GM12878 (cell line): ENCODE results near the gene TMX3. TPM values are rescaled to one million over a fixed set of nuclear protein-coding genes. Genes with fewer than 3 reads are reported as not detected.

Experiments
- BCLAF1 ChIP-seq: fragments of 450-650 bp; IDR thresholded peaks from 2 replicates; pipeline ENCODE4 v1.6.1; 2017; ENCODE audit warnings: antibody characterized with exemption, mild to moderate bottlenecking, moderate library complexity
- CTCF ChIP-seq, 3 experiments: IDR thresholded peaks in 2 of 3; conservative IDR thresholded peaks in 1 of 3; 2 replicates each; pipeline ENCODE4 v1.5.1; 2011; ENCODE audit warnings: low read depth in 3 of 3, low read length in 3 of 3, mild to moderate bottlenecking in 3 of 3, control low read depth in 2 of 3, moderate library complexity in 2 of 3, inconsistent platforms in 1 of 3, mixed read lengths in 1 of 3; ENCODE audit not compliant: control insufficient read depth in 2 of 3, insufficient read depth in 1 of 3; ENCODE audit errors: extremely low read depth in 1 of 3
- HDGF ChIP-seq: fragments of 450-650 bp; IDR thresholded peaks from 2 replicates; pipeline ENCODE4 v1.6.1; 2016; ENCODE audit warnings: antibody characterized with exemption
- KDM1A ChIP-seq: fragments of 200-600 bp; sonication (generic); IDR thresholded peaks from 2 replicates; pipeline ENCODE4 v1.6.1; 2016; ENCODE audit warnings: borderline replicate concordance
- MEF2B ChIP-seq: fragments of 450-650 bp; IDR thresholded peaks from 2 replicates; pipeline ENCODE4 v1.6.1; 2018; ENCODE audit warnings: mild to moderate bottlenecking, moderate library complexity; ENCODE audit not compliant: partially characterized antibody, poor library complexity, severe bottlenecking
- NFYA ChIP-seq: IDR thresholded peaks from 2 replicates; pipeline ENCODE4 v1.6.1; 2011; ENCODE audit warnings: low read depth, mild to moderate bottlenecking, low read length, improper control_type of control experiment, borderline replicate concordance
- PAX8 ChIP-seq: fragments of 450-650 bp; IDR thresholded peaks from 2 replicates; pipeline ENCODE4 v1.6.1; 2017; ENCODE audit warnings: mild to moderate bottlenecking, moderate library complexity
- REST ChIP-seq: IDR thresholded peaks from 2 replicates; pipeline ENCODE4 v1.6.1; 2012; ENCODE audit warnings: mild to moderate bottlenecking, low read depth, low read length
- SREBF2 ChIP-seq: IDR thresholded peaks from 2 replicates; pipeline ENCODE4 v1.6.1; 2012; ENCODE audit warnings: mild to moderate bottlenecking, low read length
- ZBTB33 ChIP-seq: fragments of 450-650 bp; IDR thresholded peaks from 2 replicates; pipeline ENCODE4 v1.6.1; 2017; ENCODE audit warnings: mild to moderate bottlenecking
- polyA plus RNA-seq, 11 experiments: library from polyadenylated mRNA; depleted of rRNA in 4 of 11; unstranded in 6 of 11; stranded (reverse) in 5 of 11; fragments of >200 nt; fragmentation: Nextera tagmentation in 4 of 11; fragmentation: Illumina TruSeq in 1 of 11; extraction: Ambion mirVana in 4 of 11; extraction: Trizol in 1 of 11; gene quantifications; 1 replicate in 1 of 11; 2 replicates in 10 of 11; pipeline versions ENCODE4 v1.2.1 to v1.2.3, GENCODE V29; 2011 to 2016; ENCODE audit warnings: inconsistent platforms in 2 of 11, missing spikeins in 2 of 11, low read depth in 1 of 11
- total RNA-seq, 4 experiments: library from RNA; depleted of rRNA in 3 of 4; stranded (reverse); fragments of >200 nt in 3 of 4; fragmentation: Illumina TruSeq in 1 of 4; extraction: Trizol in 1 of 4; gene quantifications; 2 replicates each; pipeline versions ENCODE4 v1.2.1 to v1.2.3, GENCODE V29; 2013 to 2021
- TF ChIP-seq, protein P1 (sequence below): fragments of 450-650 bp; IDR thresholded peaks from 2 replicates; pipeline ENCODE4 v1.6.1; 2017; ENCODE audit warnings: low read depth, mild to moderate bottlenecking, moderate library complexity

TMX3 gene
- total and polyA plus RNA-seq, 10 of the 15 experiments (the other 5 are each of a cell fraction or from before 2014, with no cell fraction given): 14.2 to 85.6 (median 29.7) TPM

DNA sequence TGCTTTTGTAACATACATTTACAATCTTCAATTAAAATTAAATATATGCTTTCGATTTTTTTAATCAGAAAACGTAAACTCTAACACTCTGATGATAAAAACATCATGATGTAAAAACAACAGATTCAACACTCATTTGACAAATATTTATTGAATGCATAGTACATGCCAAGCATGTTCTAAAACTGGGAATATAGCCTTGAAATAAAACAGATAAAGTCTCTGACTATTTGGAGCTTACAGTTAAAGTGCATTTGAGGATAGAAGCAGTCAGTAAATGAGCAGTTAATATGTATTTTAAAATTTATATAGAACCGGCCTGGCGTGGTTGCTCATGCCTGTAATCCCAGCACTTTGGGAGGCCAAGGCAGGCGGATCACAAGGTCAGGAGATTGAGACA lies 47.8 kb downstream of the TMX3 start (continued):
- TF ChIP-seq BCLAF1 (no peak), NFYA (no peak), PAX8 (no peak), MEF2B (no peak), ZBTB33 (no peak), REST (no peak), HDGF (no peak), CTCF (IDR thresholded peaks at IDR 0.05 in 2 of 3, conservative IDR thresholded peaks at IDR 0.05 in 1 of 3; ENCODE audit: control insufficient read depth in 2 of 3, extremely low read depth in 1 of 3, insufficient read depth in 1 of 3, low read depth in 3 of 3, low read length in 3 of 3) (no peak), KDM1A (no peak), SREBF2 (no peak)
- TF ChIP-seq, protein P1, sequence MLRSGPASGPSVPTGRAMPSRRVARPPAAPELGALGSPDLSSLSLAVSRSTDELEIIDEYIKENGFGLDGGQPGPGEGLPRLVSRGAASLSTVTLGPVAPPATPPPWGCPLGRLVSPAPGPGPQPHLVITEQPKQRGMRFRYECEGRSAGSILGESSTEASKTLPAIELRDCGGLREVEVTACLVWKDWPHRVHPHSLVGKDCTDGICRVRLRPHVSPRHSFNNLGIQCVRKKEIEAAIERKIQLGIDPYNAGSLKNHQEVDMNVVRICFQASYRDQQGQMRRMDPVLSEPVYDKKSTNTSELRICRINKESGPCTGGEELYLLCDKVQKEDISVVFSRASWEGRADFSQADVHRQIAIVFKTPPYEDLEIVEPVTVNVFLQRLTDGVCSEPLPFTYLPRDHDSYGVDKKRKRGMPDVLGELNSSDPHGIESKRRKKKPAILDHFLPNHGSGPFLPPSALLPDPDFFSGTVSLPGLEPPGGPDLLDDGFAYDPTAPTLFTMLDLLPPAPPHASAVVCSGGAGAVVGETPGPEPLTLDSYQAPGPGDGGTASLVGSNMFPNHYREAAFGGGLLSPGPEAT: no peak
